Kidney (tissue), 14 donors: ENCODE measurements around the gene OSTF1. TPM values are rescaled to one million over a fixed set of nuclear protein-coding genes. Genes with fewer than 3 reads are reported as not detected.

ENCODE experiments used
- DNase-seq, 5 donors: peaks; one replicate each; pipeline ENCODE4 v3.0.0-alpha.2; 2013 to 2020
- FAIRE-seq: peaks from 2 replicates; lab custom pipeline; 2012; peaks lifted over from hg19 to GRCh38; lab: Jason Lieb, UNC
- H3K27ac ChIP-seq, 2 donors: one replicate each; pipeline ENCODE4 v1.7.0; 2013; ENCODE audit warnings: low read depth in 2 of 2, low read length in 2 of 2, inconsistent platforms in 1 of 2
- H3K27me3 ChIP-seq: one replicate; pipeline ENCODE4 v1.7.1; 2013; ENCODE audit warnings: low read length, inconsistent platforms; ENCODE audit not compliant: control insufficient read depth, insufficient read depth
- H3K36me3 ChIP-seq, 3 donors: one replicate each; pipeline versions ENCODE4 v1.7.0 to v1.7.1; 2013; ENCODE audit warnings: low read length in 3 of 3, control low read depth in 1 of 3, inconsistent platforms in 1 of 3; ENCODE audit not compliant: insufficient read depth in 3 of 3, control insufficient read depth in 2 of 3
- H3K4me1 ChIP-seq, 3 donors: one replicate each; pipeline versions ENCODE4 v1.7.0 to v1.7.1; 2013; ENCODE audit warnings: low read length in 3 of 3, inconsistent platforms in 1 of 3, low read depth in 1 of 3; ENCODE audit not compliant: control insufficient read depth in 2 of 3, insufficient read depth in 2 of 3
- H3K4me3 ChIP-seq, 3 donors: one replicate each; pipeline versions ENCODE4 v1.7.0 to v1.8.1; 2013; ENCODE audit warnings: low read length in 3 of 3, control low read depth in 1 of 3, inconsistent platforms in 1 of 3
- H3K9ac ChIP-seq, 3 donors: one replicate each; pipeline versions ENCODE4 v1.7.0 to v1.7.1; 2013; ENCODE audit warnings: low read length in 3 of 3, control low read depth in 1 of 3, inconsistent platforms in 1 of 3
- H3K9me3 ChIP-seq, 3 donors: one replicate each; pipeline versions ENCODE4 v1.7.0 to v1.7.1; 2013; ENCODE audit warnings: low read length in 3 of 3, control low read depth in 1 of 3, inconsistent platforms in 1 of 3; ENCODE audit not compliant: control insufficient read depth in 2 of 3, insufficient read depth in 1 of 3
- intact Hi-C: fragments of 100-400 bp; cut with DNase I; formaldehyde crosslinking; loops from one replicate; pipeline ENCODE4 v1.11.1; 2022
- polyA plus RNA-seq: library from polyadenylated mRNA; stranded (reverse); fragments of 350-450 nt; fragmentation: Illumina TruSeq; extraction: RNeasy Lipid Tissue Mini Kit (QIAGEN cat#74804); gene quantifications from one replicate; pipeline ENCODE4 v1.2.3, GENCODE V29; 2014; ENCODE audit warnings: low read depth, low replicate concordance; ENCODE audit not compliant: insufficient read depth
- total RNA-seq: library from RNA; stranded (reverse); fragmentation: NEBNext Ultra II Directional; extraction: Animal tissue kit (Norgen Biotek cat#: 25700); gene quantifications from one replicate; pipeline ENCODE4 v1.2.1, GENCODE V29; 2021
- TF ChIP-seq, protein P1 (sequence below): IDR thresholded peaks from 3 replicates; pipeline ENCODE4 v1.5.1; 2012; ENCODE audit warnings: mild to moderate bottlenecking, moderate library complexity, borderline replicate concordance; ENCODE audit not compliant: insufficient read depth; ENCODE audit errors: extremely low read depth
- donor health status: control.
- donor health status: control.
- donor health status: control.
- donor health status: control.
- donor health status: control.
- donor health status: DM: yes; HTN: yes; CAD: no.
- donor health status: Normal renal cell carcinoma (clear cell type).

OSTF1 gene
- total and polyA plus RNA-seq, 2 donors from 2014 or later, result 42.8 to 52.7 TPM

- H3K27me3 ChIP-seq, result no peaks in the 10 kb centered on the region
- H3K4me1 ChIP-seq, result peaks cover 0 to 29% (median 25%) of the 10 kb centered on the region in 3 donors
- no peaks in the 10 kb centered on the region for H3K9me3 ChIP-seq
- TF ChIP-seq, protein P1, sequence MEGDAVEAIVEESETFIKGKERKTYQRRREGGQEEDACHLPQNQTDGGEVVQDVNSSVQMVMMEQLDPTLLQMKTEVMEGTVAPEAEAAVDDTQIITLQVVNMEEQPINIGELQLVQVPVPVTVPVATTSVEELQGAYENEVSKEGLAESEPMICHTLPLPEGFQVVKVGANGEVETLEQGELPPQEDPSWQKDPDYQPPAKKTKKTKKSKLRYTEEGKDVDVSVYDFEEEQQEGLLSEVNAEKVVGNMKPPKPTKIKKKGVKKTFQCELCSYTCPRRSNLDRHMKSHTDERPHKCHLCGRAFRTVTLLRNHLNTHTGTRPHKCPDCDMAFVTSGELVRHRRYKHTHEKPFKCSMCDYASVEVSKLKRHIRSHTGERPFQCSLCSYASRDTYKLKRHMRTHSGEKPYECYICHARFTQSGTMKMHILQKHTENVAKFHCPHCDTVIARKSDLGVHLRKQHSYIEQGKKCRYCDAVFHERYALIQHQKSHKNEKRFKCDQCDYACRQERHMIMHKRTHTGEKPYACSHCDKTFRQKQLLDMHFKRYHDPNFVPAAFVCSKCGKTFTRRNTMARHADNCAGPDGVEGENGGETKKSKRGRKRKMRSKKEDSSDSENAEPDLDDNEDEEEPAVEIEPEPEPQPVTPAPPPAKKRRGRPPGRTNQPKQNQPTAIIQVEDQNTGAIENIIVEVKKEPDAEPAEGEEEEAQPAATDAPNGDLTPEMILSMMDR, result peak; percentile 13
- H3K36me3 ChIP-seq, result no peaks in the 10 kb centered on the region
- H3K9ac ChIP-seq, result peak overlapping the region; percentile 70 to 82 (median 77)
- DNase-seq, result peak; percentile 45 to 83 (median 70)
- intact Hi-C loops, result no loop called here
- no peak for FAIRE-seq
- H3K27ac ChIP-seq, result peak overlapping the region; percentile 89 to 97
- H3K4me3 ChIP-seq, result peak overlapping the region; percentile 78 to 88 (median 82)
These were observed 495 bp downstream of the OSTF1 start for GRCh38 chr9:75088646-75089372.

DNA sequence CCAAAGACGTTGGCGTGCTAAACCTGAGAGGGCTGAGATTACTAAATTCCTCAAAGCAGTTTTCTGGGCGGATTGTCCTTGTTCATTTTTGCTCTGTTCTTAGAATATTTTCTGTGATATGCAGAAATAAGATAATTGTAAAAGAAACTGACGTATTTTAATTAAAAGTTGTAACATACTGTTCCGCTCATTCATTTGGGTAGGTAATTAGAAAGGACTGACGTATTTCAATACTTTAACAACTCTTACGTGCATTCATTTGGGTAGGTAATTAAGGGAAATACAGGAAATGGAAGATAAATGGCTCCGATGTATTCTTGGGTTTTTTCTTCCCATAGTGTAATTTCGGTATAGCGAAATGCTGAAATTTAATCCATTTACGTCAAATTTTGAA, 1.1 kb downstream of the OSTF1 start:
- peaks cover 0 to 25% (median 20%) of the 10 kb centered on the region in 3 donors for H3K4me1 ChIP-seq
- H3K27me3 ChIP-seq, result no peaks in the 10 kb centered on the region
- DNase-seq (peak in 1 of 5 donors; percentile 19), FAIRE-seq (no peak)
- peak overlapping the region; percentile 78 to 88 (median 82) for H3K4me3 ChIP-seq
- H3K9me3 ChIP-seq, result no peaks in the 10 kb centered on the region
- peak overlapping the region; percentile 85 to 89 for H3K27ac ChIP-seq
- peak overlapping the region; percentile 49 to 82 (median 70) for H3K9ac ChIP-seq
- TF ChIP-seq, protein P1, result no peak
- intact Hi-C loops, result no loop called here
- H3K36me3 ChIP-seq, result no peaks in the 10 kb centered on the region

DNA sequence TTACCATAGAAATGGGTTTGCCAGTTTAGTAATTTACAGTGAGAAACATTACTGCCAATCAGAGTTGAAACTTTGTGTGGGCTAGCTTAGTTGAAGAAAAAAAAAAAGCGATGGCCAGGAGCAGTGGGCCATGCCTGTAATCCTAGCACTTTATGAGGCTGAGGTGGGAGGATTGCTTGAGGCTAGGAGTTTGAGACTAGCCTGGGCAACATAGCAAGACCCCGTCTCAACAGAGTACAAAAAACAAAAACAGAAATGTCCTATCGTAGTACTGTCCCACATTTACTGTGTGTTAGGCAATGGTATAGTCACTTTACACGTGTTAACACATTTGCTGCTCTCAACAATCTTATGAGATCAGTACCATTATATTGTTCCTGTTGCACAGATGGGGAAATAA, 2.3 kb downstream of the OSTF1 start:
- Histone ChIP-seq H3K4me3 (no peak overlapping the region), H3K4me1 (peaks cover 0 to 29% (median 25%) of the 10 kb centered on the region in 3 donors), H3K36me3 (no peaks in the 10 kb centered on the region), H3K9ac (no peak overlapping the region), H3K9me3 (no peaks in the 10 kb centered on the region), H3K27ac (no peak overlapping the region), H3K27me3 (no peaks in the 10 kb centered on the region)
- TF ChIP-seq, protein P1, result no peak
- FAIRE-seq (no peak), DNase-seq (no peak)
- intact Hi-C loops, result no loop called here
